ENCODE results near the gene SRR. TPM values are rescaled to one million over a fixed set of nuclear protein-coding genes. Genes with fewer than 3 reads are reported as not detected.
A peak's percentile ranks its signal among the peaks of the same experiment; 100 is the strongest.

The SRR gene
- total and polyA plus RNA-seq, 9 of the 15 experiments (the other 6 are each of a cell fraction or from before 2014, with no cell fraction given) = 5.0 to 19.4 (median 7.9) TPM

- FAIRE-seq (no peak), ATAC-seq (no peak), DNase-seq (ENCODE audit: extremely low read depth in 1 of 4, low spot score in 3 of 4) (peak in 1 of 4 experiments; percentile 15)
- Histone ChIP-seq H3K4me1 (replicated peaks in 1 of 2; ENCODE audit: control insufficient read depth in 2 of 2, insufficient read depth in 2 of 2, low read length in 2 of 2) (peaks cover 0 to 7% of the 10 kb centered on the region in 2 experiments; a peak in 3 of 5 replicates), H3K4me2 (ENCODE audit: insufficient read depth, low read length) (no peak overlapping the region), H3K4me3 (no peak overlapping the region), H3K27me3 (ENCODE audit: control insufficient read depth in 2 of 2, insufficient read depth in 2 of 2, low read length in 2 of 2) (no peaks in the 10 kb centered on the region), H3K9me1 (ENCODE audit: control insufficient read depth, insufficient read depth, low read length) (peaks cover 2% of the 10 kb centered on the region), H4K20me1 (replicated peaks; ENCODE audit: control insufficient read depth, insufficient read depth, low read length) (no peaks in the 10 kb centered on the region), H3K27ac (ENCODE audit: extremely low read depth, low read depth, low read length) (no peak overlapping the region), H2AFZ (ENCODE audit: low read depth, low read length) (no peak overlapping the region), H3K36me3 (ENCODE audit: control insufficient read depth, insufficient read depth, low read length) (peaks cover 75% of the 10 kb centered on the region), H3K9me3 (replicated peaks; ENCODE audit: control insufficient read depth, insufficient read depth, low read depth, low read length) (no peaks in the 10 kb centered on the region), H3K9ac (ENCODE audit: insufficient read depth in 1 of 2, low read depth in 2 of 2, low read length in 2 of 2) (no peak overlapping the region), H3K79me2 (ENCODE audit: control insufficient read depth, insufficient read depth, low read length) (peaks cover 2% of the 10 kb centered on the region; the same call in 2 of the 3 replicates)
- intact Hi-C loops (cut with micrococcal nuclease) (no loop called here), in situ Hi-C loops (cut with MboI) (no loop called here)
- no TSS peak for BruUV-seq (replicated peaks)
- TF ChIP-seq LCOR (CRISPR knock-in tag; IDR thresholded peaks at IDR 0.05) (no peak), NFE2 (IDR thresholded peaks at IDR 0.05; ENCODE audit: low read depth) (0 out of 2 replicates have a peak, but pooled peaks have one; percentile 7), ZNF316 (IDR thresholded peaks at IDR 0.05) (peak; percentile 47), C11orf30 (IDR thresholded peaks at IDR 0.05; ENCODE audit: low read depth) (peak; percentile 61; the same call in 1 of the 2 replicates), ARID1B (IDR thresholded peaks at IDR 0.05) (0 out of 2 replicates have a peak, but pooled peaks have one; percentile 19)
- TF ChIP-seq, protein P1, sequence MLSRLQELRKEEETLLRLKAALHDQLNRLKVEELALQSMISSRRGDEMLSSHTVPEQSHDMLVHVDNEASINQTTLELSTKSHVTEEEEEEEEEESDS (CRISPR knock-in tag; IDR thresholded peaks at IDR 0.05) = no peak
- TF ChIP-seq, protein P2, sequence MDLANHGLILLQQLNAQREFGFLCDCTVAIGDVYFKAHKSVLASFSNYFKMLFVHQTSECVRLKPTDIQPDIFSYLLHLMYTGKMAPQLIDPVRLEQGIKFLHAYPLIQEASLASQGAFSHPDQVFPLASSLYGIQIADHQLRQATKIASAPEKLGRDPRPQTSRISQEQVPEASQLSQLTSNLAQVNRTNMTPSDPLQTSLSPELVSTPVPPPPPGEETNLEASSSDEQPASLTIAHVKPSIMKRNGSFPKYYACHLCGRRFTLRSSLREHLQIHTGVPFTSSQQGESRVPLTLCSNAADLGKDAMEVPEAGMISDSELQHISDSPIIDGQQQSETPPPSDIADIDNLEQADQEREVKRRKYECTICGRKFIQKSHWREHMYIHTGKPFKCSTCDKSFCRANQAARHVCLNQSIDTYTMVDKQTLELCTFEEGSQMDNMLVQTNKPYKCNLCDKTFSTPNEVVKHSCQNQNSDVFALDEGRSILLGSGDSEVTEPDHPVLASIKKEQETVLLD (IDR thresholded peaks at IDR 0.05) = no peak
- TF ChIP-seq, protein P3, sequence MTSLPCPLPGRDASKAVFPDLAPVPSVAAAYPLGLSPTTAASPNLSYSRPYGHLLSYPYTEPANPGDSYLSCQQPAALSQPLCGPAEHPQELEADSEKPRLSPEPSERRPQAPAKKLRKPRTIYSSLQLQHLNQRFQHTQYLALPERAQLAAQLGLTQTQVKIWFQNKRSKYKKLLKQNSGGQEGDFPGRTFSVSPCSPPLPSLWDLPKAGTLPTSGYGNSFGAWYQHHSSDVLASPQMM (CRISPR knock-in tag; IDR thresholded peaks at IDR 0.05) = no peak
- TF ChIP-seq, protein P4, sequence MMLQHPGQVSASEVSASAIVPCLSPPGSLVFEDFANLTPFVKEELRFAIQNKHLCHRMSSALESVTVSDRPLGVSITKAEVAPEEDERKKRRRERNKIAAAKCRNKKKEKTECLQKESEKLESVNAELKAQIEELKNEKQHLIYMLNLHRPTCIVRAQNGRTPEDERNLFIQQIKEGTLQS (IDR thresholded peaks at IDR 0.05) = peak; percentile 24; the same call in 1 of the 2 replicates
- TF ChIP-seq, protein P4 (CRISPR knock-in tag; conservative IDR thresholded peaks at IDR 0.05) = no peak
- TF ChIP-seq, protein P5, sequence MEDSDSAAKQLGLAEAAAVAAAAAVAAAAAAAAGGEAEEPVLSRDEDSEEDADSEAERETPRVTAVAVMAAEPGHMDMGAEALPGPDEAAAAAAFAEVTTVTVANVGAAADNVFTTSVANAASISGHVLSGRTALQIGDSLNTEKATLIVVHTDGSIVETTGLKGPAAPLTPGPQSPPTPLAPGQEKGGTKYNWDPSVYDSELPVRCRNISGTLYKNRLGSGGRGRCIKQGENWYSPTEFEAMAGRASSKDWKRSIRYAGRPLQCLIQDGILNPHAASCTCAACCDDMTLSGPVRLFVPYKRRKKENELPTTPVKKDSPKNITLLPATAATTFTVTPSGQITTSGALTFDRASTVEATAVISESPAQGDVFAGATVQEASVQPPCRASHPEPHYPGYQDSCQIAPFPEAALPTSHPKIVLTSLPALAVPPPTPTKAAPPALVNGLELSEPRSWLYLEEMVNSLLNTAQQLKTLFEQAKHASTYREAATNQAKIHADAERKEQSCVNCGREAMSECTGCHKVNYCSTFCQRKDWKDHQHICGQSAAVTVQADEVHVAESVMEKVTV (CRISPR knock-in tag; IDR thresholded peaks at IDR 0.05) = no peak
- WGBS (ENCODE audit: insufficient coverage, low coverage, missing lambda C conversion rate) = 0% methylated on average over 1 of the region's 1 CpG
- ChIA-PET POLR2A (interaction anchor here (0.6 kb wide), 1 partner anchor 9 kb away, joined by 5 read pairs; no protein-coding TSS in a partner anchor), CTCF (ENCODE audit: low intra/inter-chr PET ratio) (no interaction called here)
Measured at GRCh38 chr17:2295575-2295974, 8.2 kb upstream of the SRR start.
